Measurements from ENCODE around the gene PTGR2.

DNA sequence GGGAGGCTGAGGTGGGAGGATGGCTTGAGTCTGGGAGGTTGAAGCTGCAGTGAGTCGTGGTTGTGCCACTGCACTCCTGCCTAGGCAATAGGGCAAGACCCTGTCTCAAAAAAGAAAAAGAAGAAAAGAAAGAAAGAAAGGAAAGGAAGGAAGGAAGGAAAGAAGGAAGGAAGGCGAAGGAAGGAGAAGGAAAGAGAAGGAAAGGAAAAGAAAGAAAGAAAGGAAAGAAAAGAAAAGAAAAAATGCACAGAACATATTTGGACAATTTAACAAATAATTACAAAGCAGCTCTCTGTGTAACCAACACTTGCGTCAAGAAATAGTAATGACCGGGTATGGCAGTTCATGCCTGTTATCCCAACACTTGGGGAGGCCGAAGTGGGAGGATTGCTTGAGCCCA is 35.8 kb upstream of the PTGR2 start:
- TF ChIP-seq, protein P1, sequence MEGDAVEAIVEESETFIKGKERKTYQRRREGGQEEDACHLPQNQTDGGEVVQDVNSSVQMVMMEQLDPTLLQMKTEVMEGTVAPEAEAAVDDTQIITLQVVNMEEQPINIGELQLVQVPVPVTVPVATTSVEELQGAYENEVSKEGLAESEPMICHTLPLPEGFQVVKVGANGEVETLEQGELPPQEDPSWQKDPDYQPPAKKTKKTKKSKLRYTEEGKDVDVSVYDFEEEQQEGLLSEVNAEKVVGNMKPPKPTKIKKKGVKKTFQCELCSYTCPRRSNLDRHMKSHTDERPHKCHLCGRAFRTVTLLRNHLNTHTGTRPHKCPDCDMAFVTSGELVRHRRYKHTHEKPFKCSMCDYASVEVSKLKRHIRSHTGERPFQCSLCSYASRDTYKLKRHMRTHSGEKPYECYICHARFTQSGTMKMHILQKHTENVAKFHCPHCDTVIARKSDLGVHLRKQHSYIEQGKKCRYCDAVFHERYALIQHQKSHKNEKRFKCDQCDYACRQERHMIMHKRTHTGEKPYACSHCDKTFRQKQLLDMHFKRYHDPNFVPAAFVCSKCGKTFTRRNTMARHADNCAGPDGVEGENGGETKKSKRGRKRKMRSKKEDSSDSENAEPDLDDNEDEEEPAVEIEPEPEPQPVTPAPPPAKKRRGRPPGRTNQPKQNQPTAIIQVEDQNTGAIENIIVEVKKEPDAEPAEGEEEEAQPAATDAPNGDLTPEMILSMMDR (IDR thresholded peaks at IDR 0.05; ENCODE audit: low read length): no peak
- TF ChIP-seq EZH2 (IDR thresholded peaks at IDR 0.05; ENCODE audit: borderline replicate concordance, low read length): no peak

All from OCI-LY1 (cell line).